ENCODE measurements around the gene CD82. TPM values are rescaled to one million over a fixed set of nuclear protein-coding genes. Genes with fewer than 3 reads are reported as not detected.
A peak's percentile ranks its signal among the peaks of the same experiment; 100 is the strongest.
"Not testable (repeated sequence)": the region's sequence is repeated elsewhere in the genome, so short reads cannot be mapped to it uniquely, and the experiment has no call there.

Gene CD82
- total and polyA plus RNA-seq, 11 donors, result 20.1 to 76.2 (median 37.3) TPM

DNA sequence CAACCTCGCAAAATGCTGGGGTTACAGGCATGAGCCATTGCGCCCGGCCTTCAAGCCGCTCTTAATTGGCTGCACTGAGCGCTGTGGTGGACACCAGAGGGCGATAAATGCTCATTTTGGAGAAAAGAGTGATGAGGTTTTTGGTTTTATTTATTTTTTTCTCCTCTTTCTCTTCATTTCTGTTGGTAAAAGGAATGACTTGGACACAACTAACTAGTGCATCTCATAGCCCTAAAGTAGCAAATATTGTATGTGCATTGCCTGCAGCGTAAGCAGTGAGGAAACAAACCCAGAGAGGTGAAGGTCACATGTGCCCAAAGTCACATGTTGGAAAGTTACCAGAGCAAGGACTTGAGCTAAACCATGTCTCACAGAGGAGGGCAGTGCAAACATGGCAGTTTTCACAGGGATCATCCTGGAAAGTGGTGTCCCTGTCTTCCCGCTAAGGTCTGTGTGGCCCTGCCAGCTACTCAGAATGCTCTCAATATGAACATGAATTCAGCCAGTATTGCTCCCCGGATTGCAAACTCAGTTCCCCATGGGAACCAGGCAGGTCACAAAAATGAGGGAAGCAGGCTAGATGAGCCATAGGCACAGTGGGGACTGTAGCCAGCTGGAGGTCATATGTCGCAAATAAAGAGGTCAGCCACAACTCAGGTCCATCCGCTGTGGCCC lies 8.6 kb upstream of the CD82 start:
- WGBS, 4 donors, result 27 to 34% (median 32%) methylated on average over 10 to 11 of the region's 11 CpGs
- intact Hi-C loops (cut with DNase I), result loop anchor here (1.0 to 5.0 kb wide), 6 partner anchors 59 to 355 kb away; no protein-coding TSS in a partner anchor

DNA sequence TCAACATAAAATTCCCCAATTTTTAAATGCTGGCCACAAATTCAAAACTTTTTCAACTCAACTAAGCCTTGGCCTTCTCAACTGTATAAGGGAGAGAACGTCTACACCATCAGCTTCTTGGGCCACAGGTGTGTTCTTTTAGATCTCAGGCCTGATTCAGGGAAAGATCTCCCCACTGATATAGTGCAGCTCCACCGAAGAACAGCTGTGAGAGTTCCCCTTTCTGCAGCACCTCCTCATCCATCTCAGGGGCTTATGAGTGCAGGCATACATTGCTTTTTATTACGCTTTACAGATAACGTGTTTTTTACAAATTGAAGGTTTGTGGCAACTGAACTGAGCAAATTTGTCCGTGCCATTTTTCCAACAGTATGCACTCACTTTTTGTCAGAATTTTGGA lies 8.0 kb upstream of the CD82 start:
- intact Hi-C loops (cut with DNase I), result loop anchor here in 8 of 10 donors (1.0 to 5.0 kb wide), 5 partner anchors 59 to 355 kb away; no protein-coding TSS in a partner anchor
- Histone ChIP-seq H3K27me3 (no peaks in the 10 kb centered on the region), H3K36me3 (no peaks in the 10 kb centered on the region), H3K27ac (peak overlapping the region in 1 of 12 donors; percentile 13), H3K4me1 (peaks cover 0 to 28% (median 5%) of the 10 kb centered on the region in 12 donors), H3K9me3 (peaks cover 0 to 7% (median 0%) of the 10 kb centered on the region in 12 donors), H3K4me3 (no peak overlapping the region)
- TF ChIP-seq, protein P1, sequence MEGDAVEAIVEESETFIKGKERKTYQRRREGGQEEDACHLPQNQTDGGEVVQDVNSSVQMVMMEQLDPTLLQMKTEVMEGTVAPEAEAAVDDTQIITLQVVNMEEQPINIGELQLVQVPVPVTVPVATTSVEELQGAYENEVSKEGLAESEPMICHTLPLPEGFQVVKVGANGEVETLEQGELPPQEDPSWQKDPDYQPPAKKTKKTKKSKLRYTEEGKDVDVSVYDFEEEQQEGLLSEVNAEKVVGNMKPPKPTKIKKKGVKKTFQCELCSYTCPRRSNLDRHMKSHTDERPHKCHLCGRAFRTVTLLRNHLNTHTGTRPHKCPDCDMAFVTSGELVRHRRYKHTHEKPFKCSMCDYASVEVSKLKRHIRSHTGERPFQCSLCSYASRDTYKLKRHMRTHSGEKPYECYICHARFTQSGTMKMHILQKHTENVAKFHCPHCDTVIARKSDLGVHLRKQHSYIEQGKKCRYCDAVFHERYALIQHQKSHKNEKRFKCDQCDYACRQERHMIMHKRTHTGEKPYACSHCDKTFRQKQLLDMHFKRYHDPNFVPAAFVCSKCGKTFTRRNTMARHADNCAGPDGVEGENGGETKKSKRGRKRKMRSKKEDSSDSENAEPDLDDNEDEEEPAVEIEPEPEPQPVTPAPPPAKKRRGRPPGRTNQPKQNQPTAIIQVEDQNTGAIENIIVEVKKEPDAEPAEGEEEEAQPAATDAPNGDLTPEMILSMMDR (IDR thresholded peaks at IDR 0.05), result no peak
- no peak for TF ChIP-seq POLR2A (IDR thresholded peaks at IDR 0.05)
- DNase-seq (no peak), ATAC-seq (no peak)
- WGBS, 4 donors, result 81 to 96% (median 88%) methylated on average over 5 of the region's 5 CpGs

More for the DNA sequence above, 8.6 kb upstream of the CD82 start:
- ATAC-seq (peak; percentile 65 to 85 (median 78)), DNase-seq (peak in 4 of 5 donors; percentile 57 to 81 (median 66))
- no peaks in the 10 kb centered on the region for H3K36me3 ChIP-seq
- H3K27me3 ChIP-seq, result no peaks in the 10 kb centered on the region
- peaks cover 0 to 28% (median 5%) of the 10 kb centered on the region in 12 donors for H3K4me1 ChIP-seq
- peaks cover 0 to 7% (median 0%) of the 10 kb centered on the region in 12 donors for H3K9me3 ChIP-seq
- H3K4me3 ChIP-seq, result no peak overlapping the region
- H3K27ac ChIP-seq, result peak overlapping the region in 1 of 12 donors; percentile 13
- no peak for TF ChIP-seq POLR2A (IDR thresholded peaks at IDR 0.05)
- TF ChIP-seq, protein P1 (IDR thresholded peaks at IDR 0.05), result peak; percentile 72 to 95 (median 82)

DNA sequence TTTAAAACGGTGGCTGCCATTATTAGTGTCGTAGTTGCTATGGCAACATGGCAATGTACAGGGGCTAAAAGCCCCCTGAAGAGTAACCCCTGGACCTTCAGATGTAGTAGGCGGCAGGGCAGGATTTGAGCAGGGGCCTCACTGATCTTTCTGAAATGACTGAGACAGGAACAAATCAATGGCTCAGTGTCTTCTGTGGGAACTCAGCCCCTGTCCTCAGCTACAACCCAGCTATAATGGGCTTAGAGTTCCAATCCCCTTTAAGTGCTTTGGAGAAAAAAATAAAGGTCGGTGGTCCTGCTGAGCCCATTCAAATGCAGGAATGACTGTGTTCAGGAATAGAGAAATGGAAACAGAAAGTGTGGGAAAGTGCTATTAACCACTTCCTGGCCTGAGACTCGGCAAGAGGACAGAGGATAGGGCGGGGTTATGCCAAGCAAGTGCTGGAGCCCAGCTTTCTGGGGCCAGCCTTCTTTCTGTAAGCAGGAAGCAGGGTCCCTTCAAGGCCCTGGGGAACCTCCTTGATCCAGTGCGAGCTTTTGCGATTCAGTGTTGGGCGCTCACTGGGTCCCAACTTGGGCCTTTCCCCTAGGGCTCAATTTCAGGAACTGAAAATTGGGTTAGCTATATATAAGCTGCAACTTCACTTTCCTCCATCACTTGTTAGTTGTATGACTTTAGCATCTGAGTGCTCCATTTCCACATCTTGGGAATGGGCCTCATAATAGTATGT lies 6.1 kb upstream of the CD82 start:
- H3K4me1 ChIP-seq, result peaks cover 5 to 34% (median 12%) of the 10 kb centered on the region in 12 donors
- DNase-seq, result no peak
- H3K36me3 ChIP-seq, result no peaks in the 10 kb centered on the region
- intact Hi-C loops (cut with DNase I), result loop anchor here in 4 of 10 donors (5.0 kb wide), 2 partner anchors 333 to 353 kb away; no protein-coding TSS in a partner anchor
- ATAC-seq, result no peak
- 69 to 74% (median 72%) methylated on average over 9 of the region's 9 CpGs for WGBS, 4 donors
- H3K27me3 ChIP-seq, result no peaks in the 10 kb centered on the region
- no peak for TF ChIP-seq POLR2A (IDR thresholded peaks at IDR 0.05)
- TF ChIP-seq, protein P1 (IDR thresholded peaks at IDR 0.05), result no peak
- H3K27ac ChIP-seq, result peak overlapping the region in 1 of 12 donors; percentile 28
- no peak overlapping the region for H3K4me3 ChIP-seq
- H3K9me3 ChIP-seq, result no peaks in the 10 kb centered on the region

DNA sequence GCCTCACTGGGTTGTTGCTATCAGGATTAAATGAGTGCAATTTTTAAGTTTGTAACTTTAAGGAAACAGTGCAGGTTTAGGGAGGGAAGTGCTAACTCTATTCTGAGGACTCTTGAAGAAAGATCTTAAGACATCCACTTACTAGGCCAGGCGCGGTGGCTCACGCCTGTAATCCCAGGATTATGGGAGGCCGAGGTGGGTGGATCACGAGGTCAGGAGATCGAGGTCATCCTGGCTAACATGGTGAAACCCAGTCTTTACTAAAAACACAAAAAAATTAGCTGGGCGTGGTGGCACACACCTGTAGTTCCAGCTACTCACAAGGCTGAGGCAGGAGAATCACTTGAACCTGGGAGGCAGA lies 5.5 kb upstream of the CD82 start:
- DNase-seq, H3K9me3 ChIP-seq, ATAC-seq, H3K4me3 ChIP-seq, H3K36me3 ChIP-seq, H3K27ac ChIP-seq, H3K27me3 ChIP-seq: not testable (repeated sequence)
- intact Hi-C loops (cut with DNase I), result loop anchor here in 9 of 10 donors (5.0 to 10.0 kb wide), 7 partner anchors 165 to 545 kb away; partner anchors contain the start of gene TSPAN18 (in 2 of the 9)
- WGBS, 4 donors, result 93 to 97% (median 97%) methylated on average over 7 of the region's 7 CpGs
- peaks cover 7 to 39% (median 17%) of the 10 kb centered on the region in 12 donors for H3K4me1 ChIP-seq
